ENCODE measurements around the gene WNT6. TPM values are rescaled to one million over a fixed set of nuclear protein-coding genes. Genes with fewer than 3 reads are reported as not detected.

The WNT6 gene
- total and polyA plus RNA-seq, 2 of the 8 experiments (the other 6 are each of a cell fraction or from before 2014, with no cell fraction given): not detected

DNA sequence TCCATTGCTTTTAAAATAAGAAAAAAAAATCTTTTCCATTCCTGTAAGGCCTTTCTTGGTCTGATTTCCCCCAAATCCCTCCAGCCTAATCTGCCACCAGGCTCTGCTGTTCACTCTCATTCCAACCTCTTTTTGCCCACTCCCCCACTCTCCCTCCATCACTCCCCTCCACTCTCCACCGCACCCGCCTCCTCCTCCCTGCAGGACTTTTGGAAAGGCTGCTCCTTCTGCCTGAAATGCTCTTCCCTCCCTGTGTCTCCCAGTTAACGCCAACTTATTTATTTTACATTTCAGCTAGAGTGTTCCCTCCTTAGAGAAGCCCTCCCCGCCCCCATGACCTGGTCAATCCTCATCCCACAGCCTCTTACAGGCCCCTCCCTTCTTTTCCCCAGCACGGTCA, 4.7 kb upstream of the WNT6 start:
- H2BK20ac ChIP-seq (ENCODE audit: low read length): no peak overlapping the region
- H3K18ac ChIP-seq (ENCODE audit: extremely low read depth, low read length): no peak overlapping the region
- no peak overlapping the region; a peak in 2 of 8 replicates for H3K4me3 ChIP-seq (ENCODE audit: extremely low read depth in 1 of 4, insufficient read depth in 2 of 4, low read depth in 3 of 4, low read length in 4 of 4)
- no peak overlapping the region for H4K5ac ChIP-seq (ENCODE audit: insufficient read length, low read depth, low read length)
- no peak overlapping the region for H3K14ac ChIP-seq (ENCODE audit: insufficient read length)
- no peak overlapping the region for H2BK5ac ChIP-seq (ENCODE audit: low read depth, low read length)
- peaks cover 7 to 11% of the 10 kb centered on the region in 2 experiments for H4K20me1 ChIP-seq (replicated peaks in 1 of 2; ENCODE audit: control insufficient read depth in 1 of 2, insufficient read depth in 2 of 2, low read length in 2 of 2)
- no peaks in the 10 kb centered on the region for H3K79me2 ChIP-seq (ENCODE audit: control insufficient read depth in 1 of 2, insufficient read depth in 2 of 2, low read length in 2 of 2)
- H3K56ac ChIP-seq (replicated peaks; ENCODE audit: insufficient read length, low read depth, low read length): no peak overlapping the region
- no peak overlapping the region for H2BK15ac ChIP-seq (ENCODE audit: low read length)
- ChIA-PET CTCF (ENCODE audit: partially characterized antibody) (interaction anchor here (0.7 to 3.0 kb wide), 12 partner anchors 9 to 147 kb away, joined by 3 to 35 read pairs (median 6); partner anchors contain the start of gene FEV), POLR2A (ENCODE audit: partially characterized antibody) (interaction anchor here (0.7 kb wide), 1 partner anchor 873 kb away, joined by 3 read pairs; no protein-coding TSS in a partner anchor)
- H3K27me3 ChIP-seq (replicated peaks in 1 of 4; ENCODE audit: control insufficient read depth in 3 of 4, extremely low read depth in 1 of 4, insufficient read depth in 3 of 4, low read length in 3 of 4): peaks cover 66 to 75% (median 69%) of the 10 kb centered on the region in 4 experiments
- WGBS, 2 experiments (ENCODE audit: extremely low coverage in 1 of 2, insufficient coverage in 1 of 2, insufficient read length in 1 of 2, insufficient replicate concordance in 2 of 2, low coverage in 1 of 2, low lambda C conversion rate in 2 of 2, missing lambda C conversion rate in 1 of 2): 11% methylated on average over 5 of the region's 5 CpGs; no CpG with 5 or more reads in 1 of the 2 experiments
- no peak overlapping the region for H2AFZ ChIP-seq (ENCODE audit: low read length)
- FAIRE-seq: no peak
- no peak overlapping the region for H4K91ac ChIP-seq (replicated peaks; ENCODE audit: insufficient read length, low read length)
- H2AK5ac ChIP-seq (ENCODE audit: low read depth, low read length): 0 out of 2 replicates have a peak overlapping the region, but pooled peaks have one; percentile 75
- H3K27ac ChIP-seq (ENCODE audit: low read depth, low read length): no peak overlapping the region
- H3K9me3 ChIP-seq (ENCODE audit: insufficient read depth in 2 of 2, low read depth in 1 of 2, low read length in 1 of 2): no peaks in the 10 kb centered on the region
- peak overlapping the region in 1 of 2 experiments; percentile 41; a peak in 2 of 4 replicates for H3K4me2 ChIP-seq (ENCODE audit: insufficient read depth in 1 of 2, low read depth in 2 of 2, low read length in 2 of 2)
- H2BK120ac ChIP-seq (replicated peaks; ENCODE audit: low read depth, low read length): no peak overlapping the region
- H3K4me1 ChIP-seq (replicated peaks in 1 of 4; ENCODE audit: control insufficient read depth in 3 of 4, insufficient read depth in 4 of 4, low read length in 3 of 4): peaks cover 15 to 39% (median 21%) of the 10 kb centered on the region in 4 experiments
- no peaks in the 10 kb centered on the region for H3K79me1 ChIP-seq (ENCODE audit: low read depth, low read length)
- no peak overlapping the region for H2BK12ac ChIP-seq (ENCODE audit: low read depth, low read length)
- no peak overlapping the region for H3K23ac ChIP-seq (ENCODE audit: insufficient read length)
- H3K36me3 ChIP-seq (ENCODE audit: control insufficient read depth in 2 of 4, insufficient read depth in 4 of 4, low read length in 3 of 4): peaks cover 0 to 1% (median 0%) of the 10 kb centered on the region in 4 experiments; a peak in 1 of 8 replicates
- H4K8ac ChIP-seq (ENCODE audit: extremely low read depth, insufficient read depth, low read length): no peak overlapping the region
- no peak for DNase-seq (ENCODE audit: low read depth in 1 of 2, low spot score in 2 of 2)
- no peak overlapping the region for H3K4ac ChIP-seq (replicated peaks; ENCODE audit: insufficient read length, low read depth, low read length)
- H3K23me2 ChIP-seq (ENCODE audit: low read depth, low read length): peaks cover 4% of the 10 kb centered on the region; the same call in 1 of the 2 replicates
- H3K9ac ChIP-seq (replicated peaks in 1 of 4; ENCODE audit: extremely low read depth in 1 of 4, low read depth in 3 of 4, low read length in 3 of 4): no peak overlapping the region
- TF ChIP-seq RFX5 (IDR thresholded peaks at IDR 0.05; ENCODE audit: borderline replicate concordance, low read depth, low read length) (no peak), ASH2L (IDR thresholded peaks at IDR 0.05; ENCODE audit: low read length) (no peak), RAD21 (IDR thresholded peaks at IDR 0.05 in 1 of 2, conservative IDR thresholded peaks at IDR 0.05 in 1 of 2; ENCODE audit: low read depth in 2 of 2, low read length in 2 of 2) (no peak), SRF (IDR thresholded peaks at IDR 0.05; ENCODE audit: low read depth, low read length) (no peak), CBX5 (IDR thresholded peaks at IDR 0.05; ENCODE audit: low read depth, low read length) (no peak), RXRA (IDR thresholded peaks at IDR 0.05; ENCODE audit: insufficient read depth, low read depth, low read length) (no peak), SIX5 (IDR thresholded peaks at IDR 0.05; ENCODE audit: low read depth, low read length) (no peak), RNF2 (IDR thresholded peaks at IDR 0.05; ENCODE audit: borderline replicate concordance, low read depth, low read length, missing control alignments, poor library complexity, severe bottlenecking) (no peak), SIN3A (conservative IDR thresholded peaks at IDR 0.05 in 1 of 2, IDR thresholded peaks at IDR 0.05 in 1 of 2; ENCODE audit: low read depth in 1 of 2, low read length in 2 of 2) (no peak), NRF1 (IDR thresholded peaks at IDR 0.05; ENCODE audit: low read depth, low read length) (no peak), POU5F1 (IDR thresholded peaks at IDR 0.05; ENCODE audit: low read depth, low read length) (no peak)
- TF ChIP-seq, protein P1, sequence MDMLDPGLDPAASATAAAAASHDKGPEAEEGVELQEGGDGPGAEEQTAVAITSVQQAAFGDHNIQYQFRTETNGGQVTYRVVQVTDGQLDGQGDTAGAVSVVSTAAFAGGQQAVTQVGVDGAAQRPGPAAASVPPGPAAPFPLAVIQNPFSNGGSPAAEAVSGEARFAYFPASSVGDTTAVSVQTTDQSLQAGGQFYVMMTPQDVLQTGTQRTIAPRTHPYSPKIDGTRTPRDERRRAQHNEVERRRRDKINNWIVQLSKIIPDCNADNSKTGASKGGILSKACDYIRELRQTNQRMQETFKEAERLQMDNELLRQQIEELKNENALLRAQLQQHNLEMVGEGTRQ (IDR thresholded peaks at IDR 0.05; ENCODE audit: low read length): no peak
